Endothelial cell of umbilical vein (primary cell): ENCODE data around the gene PSMD3.

Source experiments
- CTCF ChIP-seq, 2 donors: IDR thresholded peaks; 1 replicate in 1 of 2; 2 replicates in 1 of 2; pipeline ENCODE4 v1.5.1; 2011; ENCODE audit warnings: low read length in 2 of 2, mild to moderate bottlenecking in 2 of 2, moderate library complexity in 2 of 2, control low read depth in 1 of 2, inconsistent platforms in 1 of 2, low read depth in 1 of 2; ENCODE audit not compliant: insufficient read depth in 1 of 2; ENCODE audit errors: extremely low read depth in 1 of 2
- EZH2 ChIP-seq: IDR thresholded peaks from 2 replicates; pipeline ENCODE4 v1.6.1; 2012; ENCODE audit warnings: borderline replicate concordance, low read depth, mild to moderate bottlenecking, moderate library complexity, low read length, inconsistent platforms; ENCODE audit not compliant: severe bottlenecking
- FOS ChIP-seq: IDR thresholded peaks from 2 replicates; pipeline ENCODE4 v1.6.1; 2011; ENCODE audit warnings: mild to moderate bottlenecking, low read length, moderate library complexity, borderline replicate concordance; ENCODE audit not compliant: insufficient read depth
- GATA2 ChIP-seq: IDR thresholded peaks from 2 replicates; pipeline ENCODE4 v1.7.0; 2011; ENCODE audit warnings: low read depth, mild to moderate bottlenecking, moderate library complexity, mixed read lengths, low read length; ENCODE audit not compliant: insufficient read length, insufficient read depth
- JUN ChIP-seq: IDR thresholded peaks from 2 replicates; pipeline ENCODE4 v1.6.1; 2011; ENCODE audit warnings: borderline replicate concordance, low read depth; ENCODE audit not compliant: insufficient read length, insufficient read depth
- MAX ChIP-seq: IDR thresholded peaks from 2 replicates; pipeline ENCODE4 v1.6.1; 2011; ENCODE audit not compliant: insufficient read depth, insufficient read length
- POLR2A ChIP-seq: IDR thresholded peaks from 2 replicates; pipeline ENCODE4 v1.6.1; 2012; ENCODE audit warnings: low read depth, mild to moderate bottlenecking, control low read depth, low read length
- POLR2AphosphoS5 ChIP-seq: IDR thresholded peaks from 2 replicates; pipeline ENCODE4 v1.6.1; 2012; ENCODE audit warnings: low read depth, mild to moderate bottlenecking, control low read depth, low read length, moderate library complexity; ENCODE audit not compliant: insufficient read depth

- no peak for TF ChIP-seq POLR2A
- TF ChIP-seq CTCF (IDR thresholded peaks at IDR 0.05; ENCODE audit: extremely low read depth in 1 of 2, insufficient read depth in 1 of 2, low read depth in 1 of 2, low read length in 2 of 2) = no peak
- no peak for TF ChIP-seq EZH2
- no peak for TF ChIP-seq POLR2AphosphoS5
- no peak for TF ChIP-seq GATA2
- TF ChIP-seq JUN = no peak
- TF ChIP-seq FOS = no peak
- TF ChIP-seq MAX = no peak
These were observed 48.0 kb downstream of the PSMD3 start for GRCh38 chr17:40028595-40028994.
